ENCODE data around the gene COL9A3.

DNA sequence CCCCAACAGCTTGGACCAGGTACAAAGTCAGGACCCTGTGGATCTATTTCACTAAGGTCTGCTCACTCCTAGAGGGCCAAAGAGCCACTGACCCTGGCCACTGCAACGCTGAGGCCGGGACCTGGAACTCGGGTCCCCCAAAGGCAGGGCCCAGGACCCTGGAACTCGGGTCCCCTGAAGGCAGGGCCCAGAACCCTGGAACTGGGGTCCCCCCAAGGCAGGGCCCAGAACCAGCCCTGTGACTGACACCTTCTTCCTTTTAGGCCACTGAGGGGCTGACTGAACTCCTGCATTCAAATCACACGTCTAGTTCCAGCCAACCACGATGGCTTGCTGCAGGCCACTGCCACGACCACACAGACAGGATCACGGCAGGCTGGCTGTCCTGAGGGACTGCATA lies 35.3 kb downstream of the COL9A3 start:
- TF ChIP-seq, protein P1, sequence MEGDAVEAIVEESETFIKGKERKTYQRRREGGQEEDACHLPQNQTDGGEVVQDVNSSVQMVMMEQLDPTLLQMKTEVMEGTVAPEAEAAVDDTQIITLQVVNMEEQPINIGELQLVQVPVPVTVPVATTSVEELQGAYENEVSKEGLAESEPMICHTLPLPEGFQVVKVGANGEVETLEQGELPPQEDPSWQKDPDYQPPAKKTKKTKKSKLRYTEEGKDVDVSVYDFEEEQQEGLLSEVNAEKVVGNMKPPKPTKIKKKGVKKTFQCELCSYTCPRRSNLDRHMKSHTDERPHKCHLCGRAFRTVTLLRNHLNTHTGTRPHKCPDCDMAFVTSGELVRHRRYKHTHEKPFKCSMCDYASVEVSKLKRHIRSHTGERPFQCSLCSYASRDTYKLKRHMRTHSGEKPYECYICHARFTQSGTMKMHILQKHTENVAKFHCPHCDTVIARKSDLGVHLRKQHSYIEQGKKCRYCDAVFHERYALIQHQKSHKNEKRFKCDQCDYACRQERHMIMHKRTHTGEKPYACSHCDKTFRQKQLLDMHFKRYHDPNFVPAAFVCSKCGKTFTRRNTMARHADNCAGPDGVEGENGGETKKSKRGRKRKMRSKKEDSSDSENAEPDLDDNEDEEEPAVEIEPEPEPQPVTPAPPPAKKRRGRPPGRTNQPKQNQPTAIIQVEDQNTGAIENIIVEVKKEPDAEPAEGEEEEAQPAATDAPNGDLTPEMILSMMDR (conservative IDR thresholded peaks at IDR 0.05; ENCODE audit: low read length) = no peak
- TF ChIP-seq EZH2phosphoT487 (IDR thresholded peaks at IDR 0.05; ENCODE audit: borderline replicate concordance) = no peak

Measured in Loucy (cell line).